Ascending aorta (tissue), 2 donors: ENCODE measurements around the gene ANKRD44. TPM values are rescaled to one million over a fixed set of nuclear protein-coding genes. Genes with fewer than 3 reads are reported as not detected.

Experiments
- DNase-seq, 2 donors: peaks; one replicate each; pipeline ENCODE4 v3.0.0-alpha.2; 2019; ENCODE audit warnings: low spot score in 2 of 2
- H3K27ac ChIP-seq, 2 donors: fragments of 200-600 bp; sonication (generic); one replicate each; pipeline ENCODE4 v1.5.1; 2016 to 2017; ENCODE audit warnings: mild to moderate bottlenecking in 1 of 2
- H3K27me3 ChIP-seq: fragments of 200-600 bp; sonication (generic); one replicate; pipeline ENCODE4 v1.5.1; 2017
- H3K36me3 ChIP-seq, 2 donors: fragments of 200-600 bp; sonication (generic); one replicate each; pipeline ENCODE4 v1.5.1; 2016
- H3K4me1 ChIP-seq, 2 donors: fragments of 200-600 bp; sonication (generic); one replicate each; pipeline ENCODE4 v1.5.1; 2016 to 2017; ENCODE audit warnings: mild to moderate bottlenecking in 1 of 2
- H3K4me3 ChIP-seq, 2 donors: fragments of 200-600 bp; sonication (generic); one replicate each; pipeline ENCODE4 v1.5.1; 2016 to 2017; ENCODE audit warnings: mild to moderate bottlenecking in 1 of 2
- H3K9me3 ChIP-seq, 2 donors: fragments of 200-600 bp; sonication (generic); one replicate each; pipeline ENCODE4 v1.5.1; 2016
- intact Hi-C: fragments of 100-400 bp; cut with DNase I; formaldehyde crosslinking; loops from one replicate; pipeline ENCODE4 v1.15.1; 2023
- total RNA-seq: library from RNA; depleted of rRNA; stranded (reverse); fragments of >200 nt; gene quantifications from one replicate; pipeline ENCODE4 v1.1.0, GENCODE V29; 2016
- TF ChIP-seq, protein P1 (sequence below), 3 experiments: fragments of 200-600 bp in 2 of 3; fragments of 450-650 bp in 1 of 3; sonication (generic) in 2 of 3; IDR thresholded peaks; one replicate each; pipeline ENCODE4 v1.5.1; 2016 to 2019; ENCODE audit warnings: antibody characterized with exemption in 3 of 3, mild to moderate bottlenecking in 1 of 3, moderate library complexity in 1 of 3

Gene ANKRD44
- total RNA-seq, 1 donor from 2014 or later: 66.3 TPM

DNA sequence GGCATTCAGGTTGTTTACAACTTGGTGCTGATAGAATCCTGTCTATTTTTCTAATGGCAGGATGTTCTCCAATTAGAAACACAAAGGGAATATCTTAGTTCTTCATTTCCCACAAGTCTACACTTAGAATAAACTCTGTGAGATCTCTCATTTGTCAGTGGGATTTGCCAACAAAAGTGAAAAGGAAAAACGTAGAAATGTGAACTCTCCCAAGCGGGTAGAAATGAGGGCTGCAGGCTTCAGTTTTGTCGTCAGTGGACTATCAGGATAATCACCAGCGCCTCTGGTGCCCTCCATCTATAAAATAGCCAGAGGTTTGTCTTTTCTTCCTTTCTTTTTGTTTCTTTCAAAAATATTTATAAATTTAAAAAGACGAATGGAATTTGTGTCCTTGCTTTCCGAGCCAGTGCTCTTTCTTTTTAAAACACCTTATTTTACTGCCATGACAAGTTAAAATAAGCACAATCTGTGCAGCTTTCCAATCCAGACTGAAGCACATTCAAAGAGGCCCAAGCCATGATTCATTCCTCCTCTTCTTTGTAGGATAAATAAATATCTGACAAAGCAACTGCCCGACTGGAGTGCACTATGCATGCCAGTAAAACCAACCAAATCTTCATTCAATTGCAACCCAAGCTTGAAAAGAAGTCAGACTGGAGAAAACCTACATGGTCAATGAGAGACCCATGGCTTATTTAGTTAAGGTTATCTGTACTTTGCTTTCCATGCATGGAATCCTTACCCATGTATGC lies 185.8 kb downstream of the ANKRD44 start:
- Histone ChIP-seq H3K27me3 (no peaks in the 10 kb centered on the region), H3K27ac (peak overlapping the region; percentile 55 to 60), H3K4me3 (no peak overlapping the region), H3K36me3 (peaks cover 8 to 10% of the 10 kb centered on the region in 2 donors), H3K9me3 (no peaks in the 10 kb centered on the region), H3K4me1 (peaks cover 0 to 15% of the 10 kb centered on the region in 2 donors)
- DNase-seq: no peak
- intact Hi-C loops: no loop called here
- TF ChIP-seq, protein P1, sequence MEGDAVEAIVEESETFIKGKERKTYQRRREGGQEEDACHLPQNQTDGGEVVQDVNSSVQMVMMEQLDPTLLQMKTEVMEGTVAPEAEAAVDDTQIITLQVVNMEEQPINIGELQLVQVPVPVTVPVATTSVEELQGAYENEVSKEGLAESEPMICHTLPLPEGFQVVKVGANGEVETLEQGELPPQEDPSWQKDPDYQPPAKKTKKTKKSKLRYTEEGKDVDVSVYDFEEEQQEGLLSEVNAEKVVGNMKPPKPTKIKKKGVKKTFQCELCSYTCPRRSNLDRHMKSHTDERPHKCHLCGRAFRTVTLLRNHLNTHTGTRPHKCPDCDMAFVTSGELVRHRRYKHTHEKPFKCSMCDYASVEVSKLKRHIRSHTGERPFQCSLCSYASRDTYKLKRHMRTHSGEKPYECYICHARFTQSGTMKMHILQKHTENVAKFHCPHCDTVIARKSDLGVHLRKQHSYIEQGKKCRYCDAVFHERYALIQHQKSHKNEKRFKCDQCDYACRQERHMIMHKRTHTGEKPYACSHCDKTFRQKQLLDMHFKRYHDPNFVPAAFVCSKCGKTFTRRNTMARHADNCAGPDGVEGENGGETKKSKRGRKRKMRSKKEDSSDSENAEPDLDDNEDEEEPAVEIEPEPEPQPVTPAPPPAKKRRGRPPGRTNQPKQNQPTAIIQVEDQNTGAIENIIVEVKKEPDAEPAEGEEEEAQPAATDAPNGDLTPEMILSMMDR (IDR thresholded peaks at IDR 0.05): no peak

DNA sequence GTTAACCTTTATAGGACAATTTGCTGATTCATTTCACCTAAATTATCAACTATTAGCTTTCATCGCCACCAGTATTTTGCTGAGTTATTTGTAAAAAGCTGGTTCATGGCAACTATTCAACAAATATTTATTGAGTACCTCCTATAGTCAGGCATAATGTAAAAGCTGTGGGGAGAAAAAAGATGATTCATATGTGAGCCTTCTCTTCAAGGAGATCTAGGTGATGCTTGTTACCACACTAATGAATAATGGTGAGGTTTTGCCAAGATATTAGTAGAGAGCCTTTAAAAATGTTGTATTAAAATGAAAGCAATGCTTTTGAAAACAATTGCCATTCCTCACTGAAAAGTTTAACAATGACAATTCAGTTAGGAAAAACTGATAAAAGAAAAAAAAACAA lies 187.8 kb downstream of the ANKRD44 start:
- intact Hi-C loops: no loop called here
- no peak overlapping the region for H3K4me3 ChIP-seq
- no peak for DNase-seq
- H3K4me1 ChIP-seq: peaks cover 0 to 15% of the 10 kb centered on the region in 2 donors
- H3K9me3 ChIP-seq: no peaks in the 10 kb centered on the region
- H3K27me3 ChIP-seq: no peaks in the 10 kb centered on the region
- TF ChIP-seq, protein P1 (IDR thresholded peaks at IDR 0.05): no peak
- H3K36me3 ChIP-seq: peaks cover 8 to 12% of the 10 kb centered on the region in 2 donors
- no peak overlapping the region for H3K27ac ChIP-seq

- peaks cover 0 to 15% of the 10 kb centered on the region in 2 donors for H3K4me1 ChIP-seq
Measured at GRCh38 chr2:197121756-197122385, 188.7 kb downstream of the ANKRD44 start.

GRCh38 chr2:197121255-197121654 lies 189.3 kb downstream of the ANKRD44 start:
- Histone ChIP-seq H3K4me1 (peaks cover 0 to 15% of the 10 kb centered on the region in 2 donors), H3K9me3 (no peaks in the 10 kb centered on the region), H3K27ac (peak overlapping the region in 1 of 2 donors; percentile 20), H3K27me3 (no peaks in the 10 kb centered on the region), H3K4me3 (no peak overlapping the region), H3K36me3 (peaks cover 8 to 12% of the 10 kb centered on the region in 2 donors)
- no peak for DNase-seq
- intact Hi-C loops: no loop called here
- TF ChIP-seq, protein P1 (IDR thresholded peaks at IDR 0.05): no peak

More at GRCh38 chr2:197121756-197122385, 188.7 kb downstream of the ANKRD44 start:
- no peaks in the 10 kb centered on the region for H3K9me3 ChIP-seq
- peak overlapping the region in 1 of 2 donors; percentile 20 for H3K27ac ChIP-seq
- no peak overlapping the region for H3K4me3 ChIP-seq
- H3K36me3 ChIP-seq: peaks cover 8 to 12% of the 10 kb centered on the region in 2 donors
- H3K27me3 ChIP-seq: no peaks in the 10 kb centered on the region
- intact Hi-C loops: no loop called here
- TF ChIP-seq, protein P1 (IDR thresholded peaks at IDR 0.05): no peak
- DNase-seq: no peak

GRCh38 chr2:197116306-197116879 lies 194.2 kb downstream of the ANKRD44 start:
- intact Hi-C loops: no loop called here
- TF ChIP-seq, protein P1 (IDR thresholded peaks at IDR 0.05): no peak
- no peaks in the 10 kb centered on the region for H3K27me3 ChIP-seq
- peaks cover 5 to 12% of the 10 kb centered on the region in 2 donors for H3K36me3 ChIP-seq
- H3K9me3 ChIP-seq: no peaks in the 10 kb centered on the region
- H3K4me3 ChIP-seq: no peak overlapping the region
- no peak for DNase-seq
- H3K27ac ChIP-seq: no peak overlapping the region
- H3K4me1 ChIP-seq: no peaks in the 10 kb centered on the region
